Activated T-cell treated with anti-CD3 and anti-CD28 coated beads, Interleukin-2, amount 50 U/mL, for 1 hour (primary cell): ENCODE results near the gene CYP21A2.
"Not testable (repeated sequence)": the region's sequence is repeated elsewhere in the genome, so short reads cannot be mapped to it uniquely, and the experiment has no call there.

Source experiments
- DNase-seq: peaks from one replicate; pipeline ENCODE4 v3.0.0-alpha.2; 2020

The CYP21A2 gene

GRCh38 chr6:32037598-32038524 is at the start of gene CYP21A2:
TSS of gene CYP21A2 (plus strand) at chr6:32038415. CDS start at chr6:32038423, 8 bp downstream.
- not testable (repeated sequence) for DNase-seq

- not testable (repeated sequence) for DNase-seq
Measured at GRCh38 chr6:31989363-31989762, 48.9 kb upstream of the CYP21A2 start.

- not testable (repeated sequence) for DNase-seq
Measured at GRCh38 chr6:31994421-31994820, 43.8 kb upstream of the CYP21A2 start.

GRCh38 chr6:31996385-31996784 is 41.8 kb upstream of the CYP21A2 start:
- not testable (repeated sequence) for DNase-seq

GRCh38 chr6:32002546-32003268 is 35.5 kb upstream of the CYP21A2 start:
- not testable (repeated sequence) for DNase-seq

GRCh38 chr6:32003301-32003700 is 34.9 kb upstream of the CYP21A2 start:
- not testable (repeated sequence) for DNase-seq

- DNase-seq = not testable (repeated sequence)
Measured at GRCh38 chr6:32004393-32004792, 33.8 kb upstream of the CYP21A2 start.

GRCh38 chr6:32004864-32005537 is 33.2 kb upstream of the CYP21A2 start:
- DNase-seq = not testable (repeated sequence)

GRCh38 chr6:32005538-32005880 is 32.7 kb upstream of the CYP21A2 start:
- DNase-seq = not testable (repeated sequence)

- not testable (repeated sequence) for DNase-seq
Measured at GRCh38 chr6:32005991-32006529, 32.2 kb upstream of the CYP21A2 start.

GRCh38 chr6:32007086-32007485 is 31.1 kb upstream of the CYP21A2 start:
- DNase-seq = not testable (repeated sequence)

- not testable (repeated sequence) for DNase-seq
Measured at GRCh38 chr6:32008037-32008436, 30.2 kb upstream of the CYP21A2 start.

GRCh38 chr6:32008616-32009015 is 29.6 kb upstream of the CYP21A2 start:
- DNase-seq = not testable (repeated sequence)

GRCh38 chr6:32009537-32009936 is 28.7 kb upstream of the CYP21A2 start:
- DNase-seq = not testable (repeated sequence)

- not testable (repeated sequence) for DNase-seq
Measured at GRCh38 chr6:32010856-32011530, 27.2 kb upstream of the CYP21A2 start.

GRCh38 chr6:32012941-32013617 is 25.1 kb upstream of the CYP21A2 start:
- DNase-seq = not testable (repeated sequence)

- not testable (repeated sequence) for DNase-seq
Measured at GRCh38 chr6:32013738-32014137, 24.5 kb upstream of the CYP21A2 start.

- not testable (repeated sequence) for DNase-seq
Measured at GRCh38 chr6:32014547-32014946, 23.7 kb upstream of the CYP21A2 start, which contains the start of gene C4B. TSS of gene C4B (plus strand) at chr6:32014795. CDS start at chr6:32014846, 51 bp downstream.

GRCh38 chr6:32022100-32022499 is 16.1 kb upstream of the CYP21A2 start:
- DNase-seq = not testable (repeated sequence)

- not testable (repeated sequence) for DNase-seq
Measured at GRCh38 chr6:32028631-32029030, 9.6 kb upstream of the CYP21A2 start.

GRCh38 chr6:32029553-32029952 is 8.7 kb upstream of the CYP21A2 start:
- not testable (repeated sequence) for DNase-seq
